NCI-H1417 treated with DMSO at 0.1 percent for 48 hours (cell line): ENCODE results near the gene ARID2.

ENCODE experiments used
- DNase-seq: peaks from one replicate; lab custom pipeline; 2025; lab: John Stamatoyannopoulos, UW

Gene ARID2

DNA sequence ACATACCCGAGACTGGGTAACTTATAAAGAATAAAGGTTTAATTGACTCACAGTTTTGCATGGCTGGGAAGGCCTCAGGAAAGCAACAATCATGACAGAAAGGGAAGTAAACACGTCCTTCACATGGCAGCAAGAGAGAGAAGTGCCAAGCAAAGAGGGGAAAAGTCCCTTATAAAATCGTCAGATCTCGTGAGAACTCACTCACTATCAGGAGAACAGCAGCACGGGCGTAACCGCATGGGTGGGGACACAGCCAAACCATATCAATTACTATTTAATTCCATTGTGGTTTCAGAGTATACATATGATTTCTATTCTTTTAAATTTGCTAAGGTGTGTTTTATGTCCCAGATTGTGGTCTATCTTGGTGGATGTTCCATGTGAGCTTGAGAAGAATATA lies 142.9 kb downstream of the ARID2 start:
- no peak for DNase-seq

DNA sequence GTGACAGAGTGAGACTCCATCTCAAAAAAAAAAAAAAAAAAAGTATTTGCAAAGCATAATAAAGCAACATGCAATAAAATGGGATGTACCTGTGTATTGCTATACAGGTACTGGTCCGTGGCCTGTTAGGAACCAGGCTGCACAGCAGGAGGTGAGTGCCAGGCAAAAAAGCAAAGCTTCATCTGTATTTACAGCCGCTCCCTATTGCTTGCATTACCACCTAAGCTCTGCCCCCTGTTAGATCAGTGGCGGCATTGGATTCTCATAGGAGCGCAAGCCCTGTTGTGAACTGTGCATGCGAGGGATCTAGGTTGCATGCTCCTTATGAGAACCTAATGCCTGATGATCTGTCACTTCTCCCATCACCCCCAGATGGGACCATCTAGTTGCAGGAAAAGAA lies 147.6 kb downstream of the ARID2 start:
- no peak for DNase-seq

DNA sequence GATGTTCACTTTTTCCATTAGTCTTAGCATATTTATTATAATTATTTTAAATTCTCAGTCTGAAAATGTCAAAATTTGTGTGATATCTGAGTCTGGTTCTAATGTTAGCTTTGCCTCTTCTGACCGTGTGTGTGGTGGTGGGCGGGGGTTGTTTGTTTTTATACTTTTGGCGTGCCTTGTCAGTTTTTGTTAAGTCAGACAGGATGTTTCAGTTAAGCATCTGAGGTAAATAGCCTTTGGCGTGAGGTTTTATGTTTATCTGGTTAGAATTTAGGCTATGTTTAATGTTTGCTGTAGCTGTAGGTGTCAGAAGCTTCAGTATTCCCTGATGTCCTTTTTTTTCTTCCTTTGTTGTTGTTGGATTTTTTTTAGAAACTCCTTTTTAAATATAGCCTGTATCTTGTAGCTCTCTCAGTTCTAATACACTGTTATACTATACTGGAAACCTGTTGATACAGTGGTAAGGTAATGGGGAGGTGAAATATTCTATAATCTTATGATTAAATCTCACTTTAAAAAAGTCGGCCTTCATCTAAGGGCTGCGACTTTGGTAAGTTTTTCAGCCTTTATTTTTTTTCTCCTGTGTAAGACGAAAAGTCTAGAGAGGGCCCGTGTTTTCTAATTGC lies 149.2 kb downstream of the ARID2 start:
- no peak for DNase-seq

DNA sequence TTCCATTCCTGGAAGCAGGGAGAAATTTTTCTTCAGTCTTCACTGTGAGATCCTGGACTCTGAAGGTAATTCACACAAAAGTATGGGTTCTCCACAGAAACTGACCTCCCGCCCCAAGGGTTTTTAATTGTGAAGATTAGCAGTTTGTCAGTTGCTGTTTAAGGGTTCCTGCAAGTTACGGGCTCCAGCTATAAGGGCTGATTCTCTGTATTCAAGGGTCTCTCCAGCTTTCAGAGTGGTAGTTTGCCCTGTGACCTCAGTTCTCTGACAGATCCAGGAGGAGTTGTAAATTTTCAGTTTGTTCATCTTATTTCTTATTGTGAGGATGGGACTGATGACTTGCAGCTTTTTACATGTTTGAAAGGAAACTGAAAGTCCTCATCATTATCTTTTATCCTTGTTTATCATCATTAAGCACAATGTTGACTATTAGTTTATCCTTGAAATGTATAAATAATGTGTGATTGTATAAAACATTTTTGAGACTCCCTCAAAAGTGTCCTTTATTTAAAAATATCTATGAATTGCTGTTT lies 149.9 kb downstream of the ARID2 start:
- no peak for DNase-seq

DNA sequence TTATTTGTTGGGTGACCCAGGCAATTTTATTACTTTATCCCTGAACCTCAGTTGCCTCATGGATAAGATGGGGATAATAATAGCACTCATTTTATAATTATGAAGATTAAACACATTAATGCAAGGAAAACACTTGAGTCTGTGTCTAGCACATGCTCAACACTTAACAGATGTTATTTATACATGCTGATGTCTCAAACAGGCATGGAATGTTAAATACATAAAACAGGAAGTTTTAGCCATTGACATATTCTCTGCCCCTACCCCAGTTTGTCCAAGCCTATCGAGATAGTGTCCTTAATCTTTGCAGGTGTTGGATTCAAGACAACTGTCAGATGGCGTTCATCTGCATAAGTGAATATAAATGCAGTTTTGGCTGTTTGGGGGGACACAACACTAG lies 151.0 kb downstream of the ARID2 start:
- no peak for DNase-seq

DNA sequence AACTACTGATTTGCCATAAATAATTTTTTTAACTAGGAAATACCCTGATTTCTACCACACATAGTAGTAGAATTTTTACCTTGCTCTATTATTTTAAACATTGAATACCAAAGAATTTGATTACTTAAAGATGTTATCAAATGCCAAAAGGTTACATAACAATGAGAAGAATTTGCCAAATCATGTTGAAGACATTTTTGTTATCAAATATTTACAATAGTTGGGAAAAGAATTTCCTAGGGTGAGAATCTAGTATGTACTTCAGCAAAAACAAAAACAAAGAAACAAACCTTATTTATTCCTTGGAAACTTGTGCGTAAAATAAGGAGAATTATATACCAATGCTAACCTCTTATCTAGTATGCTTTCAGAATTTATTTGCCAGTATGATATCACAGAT lies 153.7 kb downstream of the ARID2 start:
- DNase-seq = no peak

DNA sequence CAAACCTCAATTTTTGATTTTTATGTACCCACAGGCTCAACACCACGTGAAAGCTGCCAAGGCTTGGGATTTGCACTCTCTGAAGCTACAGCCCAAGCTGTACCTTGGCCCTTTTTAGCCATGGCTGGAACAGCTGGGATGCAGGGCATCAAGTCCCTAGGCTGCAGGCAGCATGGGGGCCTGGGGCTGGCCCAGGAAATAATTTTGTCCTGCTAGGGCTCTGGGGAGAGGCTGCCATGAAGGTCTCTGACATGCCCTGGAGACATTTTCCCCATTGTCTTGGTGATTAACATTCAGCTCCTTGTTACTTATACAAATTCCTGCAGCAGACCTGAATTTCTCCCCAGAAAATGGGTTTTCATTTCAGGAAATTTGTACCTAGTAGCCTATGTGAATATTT lies 157.2 kb downstream of the ARID2 start:
- no peak for DNase-seq

DNA sequence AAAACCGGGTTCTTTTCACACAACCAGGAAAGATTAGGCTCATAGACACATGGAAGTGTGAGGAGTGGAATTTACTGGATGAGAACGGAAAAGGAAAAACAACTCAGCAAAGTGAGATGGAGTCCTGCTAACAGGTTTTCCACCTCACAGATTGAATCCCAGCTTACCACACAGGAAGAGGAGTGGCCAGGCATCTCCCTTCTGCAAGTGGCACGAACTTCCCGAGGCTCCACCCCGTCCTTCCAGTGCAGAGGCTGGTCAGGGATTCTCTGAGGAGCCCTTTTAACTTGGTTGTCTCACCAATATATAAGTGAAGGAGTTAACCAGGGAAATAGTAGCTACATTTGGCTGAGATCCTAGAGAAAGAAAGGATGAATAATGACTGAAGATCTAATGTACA lies 158.0 kb downstream of the ARID2 start:
- no peak for DNase-seq

DNA sequence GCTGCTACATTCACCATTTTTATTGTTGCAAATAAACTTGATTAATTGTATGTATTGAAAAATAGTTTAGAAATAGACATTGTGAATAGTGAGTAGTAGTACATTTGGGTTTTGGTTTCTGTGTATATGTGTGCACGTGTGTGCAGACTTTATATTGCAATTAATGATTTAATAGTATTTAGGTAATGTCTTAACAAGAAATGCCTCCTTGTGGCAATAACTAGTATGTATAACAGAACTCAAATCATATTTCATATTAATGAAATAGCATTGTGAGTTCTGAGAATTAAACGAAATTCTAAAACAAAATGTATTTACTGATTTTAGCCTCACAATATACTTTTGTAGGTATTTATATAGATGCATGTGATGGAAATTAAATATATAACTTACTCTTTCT lies 160.8 kb downstream of the ARID2 start:
- DNase-seq = no peak

DNA sequence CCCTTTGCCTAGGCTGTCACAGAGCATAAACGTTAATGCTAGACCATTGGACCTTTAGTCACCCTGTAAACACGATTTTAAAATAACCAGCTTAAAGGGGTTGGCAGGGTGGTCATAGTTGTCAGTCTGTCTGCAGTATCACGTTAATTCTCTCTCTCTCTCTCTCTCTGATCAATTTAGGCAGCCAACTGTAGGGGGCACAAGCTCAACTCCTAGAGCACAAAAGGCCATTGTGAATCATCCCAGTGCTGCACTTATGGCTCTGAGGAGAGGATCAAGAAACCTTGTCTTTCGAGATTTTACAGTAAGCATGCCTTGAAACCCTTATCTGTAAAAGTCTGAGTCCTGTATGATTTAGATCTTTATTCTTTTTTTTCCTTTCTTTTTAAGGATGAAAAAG lies 163.7 kb downstream of the ARID2 start:
- no peak for DNase-seq

DNA sequence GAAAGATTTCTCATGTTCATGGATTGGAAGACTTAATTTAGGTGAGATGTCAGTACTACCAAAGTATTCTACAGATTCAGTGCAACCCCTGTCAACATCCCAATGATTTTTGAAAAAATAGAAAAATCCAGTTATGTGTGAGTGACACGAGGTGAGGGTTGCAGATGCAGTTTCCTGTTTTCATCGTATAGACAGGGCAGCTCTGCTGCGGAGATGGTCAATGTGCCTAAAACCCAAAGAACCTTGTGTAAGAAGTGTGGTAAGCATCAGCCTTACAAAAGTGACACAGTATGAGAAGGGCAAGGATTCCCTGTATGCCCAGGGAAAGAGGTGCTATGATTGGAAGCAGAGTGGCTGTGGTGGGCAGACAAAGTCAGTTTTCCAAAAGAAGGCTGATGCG lies 166.5 kb downstream of the ARID2 start:
- no peak for DNase-seq

DNA sequence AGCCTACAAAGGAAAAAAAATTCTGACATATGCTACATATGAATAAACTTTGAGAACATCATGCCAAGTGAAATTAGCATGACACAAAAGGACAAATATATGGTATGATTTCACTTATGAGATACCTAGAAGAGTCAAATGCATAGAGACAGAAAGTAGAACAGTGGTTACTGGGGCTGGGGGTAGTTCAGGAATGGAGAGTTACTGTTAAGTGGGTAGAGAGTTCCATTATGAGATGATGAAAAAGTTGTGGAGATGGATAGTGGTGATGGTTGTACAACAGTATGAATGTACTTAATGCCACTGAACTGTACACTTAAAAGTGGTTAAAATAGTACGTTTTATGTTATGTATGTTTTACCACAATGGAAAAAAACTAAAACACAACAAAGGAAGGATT lies 168.6 kb downstream of the ARID2 start:
- no peak for DNase-seq

DNA sequence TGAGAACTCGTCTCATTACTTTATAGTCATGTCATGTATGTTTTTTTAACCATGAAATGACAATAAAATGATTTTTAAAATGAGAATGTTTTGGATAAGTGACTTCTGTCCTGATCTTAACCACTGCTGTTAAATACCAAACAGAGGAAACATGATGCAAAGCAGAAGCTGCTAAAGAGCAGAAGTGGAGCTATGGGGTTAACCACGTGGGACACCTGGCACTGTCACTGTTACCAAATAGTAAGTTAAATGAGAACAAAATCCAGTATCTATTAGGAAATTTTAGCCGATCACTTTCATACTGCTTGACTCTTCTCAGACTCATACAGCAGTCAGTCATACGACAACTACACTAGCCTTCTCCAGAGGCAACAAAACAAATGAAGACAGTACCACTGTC lies 178.4 kb downstream of the ARID2 start:
- no peak for DNase-seq

DNA sequence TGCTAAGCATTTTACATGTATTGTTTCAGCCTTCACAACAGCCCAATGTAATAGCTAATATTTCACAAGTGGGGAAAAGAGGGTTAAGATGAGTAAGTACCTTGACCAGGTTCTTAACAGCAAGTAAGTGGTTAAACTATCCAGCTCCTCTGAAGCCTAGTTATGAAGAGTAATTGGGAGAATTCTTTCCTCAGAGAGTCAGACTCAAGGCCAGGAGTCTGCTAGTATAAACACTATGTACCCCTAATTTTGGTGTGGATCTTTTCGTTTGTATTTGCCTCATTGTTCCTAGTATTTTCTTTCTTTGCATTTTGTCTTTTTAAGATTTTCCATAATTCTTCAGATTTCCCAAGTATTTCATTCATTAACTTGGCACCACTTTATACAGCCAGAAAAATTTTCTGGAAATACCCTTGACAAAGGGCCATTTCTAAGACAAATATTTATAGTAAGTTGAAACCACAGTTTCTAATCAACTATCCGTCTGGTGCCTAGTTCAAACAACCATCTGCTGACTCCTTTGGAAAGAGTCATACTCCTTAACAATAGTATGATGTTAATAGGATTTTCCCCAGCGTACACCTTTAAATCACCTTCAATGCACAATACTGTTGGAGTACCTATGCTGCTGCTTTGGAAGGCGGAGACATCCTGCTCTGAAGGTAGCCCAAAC lies 179.7 kb downstream of the ARID2 start:
- DNase-seq = no peak

DNA sequence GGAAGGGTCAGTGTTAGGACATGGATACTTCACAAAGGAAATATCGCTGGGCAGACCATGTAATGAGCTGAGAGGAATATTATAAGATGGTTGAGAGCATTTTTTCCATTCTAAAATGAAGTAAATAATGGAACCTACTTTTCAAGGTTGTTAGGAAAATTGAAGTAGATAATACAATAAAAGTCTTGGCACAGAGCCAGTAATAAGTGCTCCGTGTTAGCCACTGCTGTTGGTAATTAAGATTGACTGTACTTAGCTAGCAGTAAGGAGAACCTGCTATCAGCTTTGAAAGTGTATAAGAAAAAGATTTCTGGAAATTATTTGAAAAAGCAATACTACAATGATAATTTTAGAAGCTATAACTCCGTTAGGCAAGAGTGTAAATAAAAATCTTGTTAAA lies 183.3 kb downstream of the ARID2 start:
- DNase-seq = peak; percentile 59

DNA sequence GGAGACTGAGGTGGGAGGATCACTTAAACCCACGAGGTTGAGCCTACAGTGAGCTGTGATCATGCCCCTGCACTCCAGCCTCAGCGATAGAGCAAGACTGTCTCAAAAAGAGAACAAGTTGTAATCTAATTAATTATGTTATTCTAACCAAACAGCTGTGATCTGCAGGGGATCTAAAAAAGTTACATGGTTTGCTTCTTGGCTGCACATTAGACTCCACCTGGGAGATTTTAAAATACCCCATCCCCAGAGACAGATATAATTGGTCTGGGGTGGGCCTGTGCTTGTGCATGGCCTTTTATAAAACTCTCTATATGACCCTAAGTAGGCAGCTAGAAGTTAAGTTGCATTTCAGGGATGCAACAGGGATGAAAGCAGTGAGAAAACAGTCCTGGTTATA lies 184.1 kb downstream of the ARID2 start:
- DNase-seq = no peak

DNA sequence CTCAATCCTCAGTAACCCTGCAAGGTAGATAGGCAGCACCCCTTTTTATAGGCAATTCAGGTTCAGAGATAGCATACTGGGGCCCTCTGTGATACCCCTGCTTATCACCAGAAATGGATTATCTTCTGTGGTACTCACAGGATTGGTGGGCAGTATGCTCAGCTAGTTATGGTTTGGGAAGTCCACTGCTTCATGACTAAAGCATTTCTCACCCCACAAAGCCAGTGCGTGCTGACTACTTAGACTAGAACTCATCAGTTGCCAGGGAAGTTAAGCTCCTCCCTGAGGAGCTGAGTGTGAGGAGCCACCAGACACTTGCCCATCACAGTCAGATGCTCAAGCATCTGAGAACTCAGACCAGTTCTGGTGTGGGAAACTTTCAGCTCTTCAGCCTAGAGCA lies 184.6 kb downstream of the ARID2 start:
- DNase-seq = no peak

DNA sequence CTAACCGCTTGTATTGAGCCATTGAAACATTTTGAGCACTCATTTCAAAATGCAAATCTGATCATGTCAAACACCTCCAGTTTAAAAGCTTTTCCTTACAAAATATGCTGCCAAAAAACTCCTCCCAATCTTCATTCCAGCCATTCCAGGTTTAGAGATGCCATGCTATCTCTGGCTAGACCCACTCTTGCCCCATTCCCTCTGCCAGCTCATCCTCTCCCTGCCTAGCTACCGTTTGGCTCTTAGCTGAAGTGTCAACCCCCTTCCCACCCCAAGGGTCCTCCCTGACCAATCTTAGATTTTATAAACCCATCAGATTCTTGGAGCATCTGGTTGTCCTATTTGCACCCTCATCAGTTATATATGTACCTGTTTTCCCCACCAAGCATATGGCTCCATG lies 185.9 kb downstream of the ARID2 start:
- DNase-seq = no peak

DNA sequence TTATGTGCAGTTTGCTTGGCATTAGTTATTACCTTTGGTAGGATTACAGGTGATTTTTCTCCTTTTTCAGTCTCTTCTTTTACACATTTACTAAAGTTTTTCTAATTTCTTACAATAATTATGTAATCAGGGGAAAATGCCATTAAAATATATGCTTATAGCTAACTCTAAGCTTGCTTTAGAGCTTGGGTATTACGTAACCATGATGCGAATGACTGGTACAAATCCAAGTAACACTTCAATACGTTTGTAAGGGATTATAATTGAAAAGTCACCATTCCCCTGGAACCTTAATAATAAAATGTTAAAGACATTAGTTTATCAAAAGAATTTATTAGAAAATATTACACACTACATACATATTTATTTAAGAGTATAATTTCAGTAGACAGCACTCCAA lies 189.3 kb downstream of the ARID2 start:
- no peak for DNase-seq

DNA sequence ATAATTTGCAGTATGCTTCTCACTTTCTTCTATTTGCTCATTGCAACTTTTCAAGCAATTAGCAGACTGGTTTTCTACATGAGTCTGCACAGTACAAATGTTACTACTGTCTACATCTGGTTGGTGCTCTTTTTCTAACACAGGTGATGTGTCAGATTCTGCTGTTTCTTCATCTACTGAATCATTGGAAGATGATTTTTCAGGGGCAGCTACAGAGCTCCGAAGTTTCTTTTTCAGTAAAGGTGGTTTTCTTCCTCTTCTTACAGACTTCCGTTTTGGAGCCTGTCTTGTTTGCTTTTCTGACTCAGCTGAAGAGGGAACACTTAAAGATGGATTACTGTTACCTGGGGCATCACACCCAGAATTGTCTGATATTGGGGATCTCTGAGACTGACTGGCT lies 198.8 kb downstream of the ARID2 start:
- no peak for DNase-seq

DNA sequence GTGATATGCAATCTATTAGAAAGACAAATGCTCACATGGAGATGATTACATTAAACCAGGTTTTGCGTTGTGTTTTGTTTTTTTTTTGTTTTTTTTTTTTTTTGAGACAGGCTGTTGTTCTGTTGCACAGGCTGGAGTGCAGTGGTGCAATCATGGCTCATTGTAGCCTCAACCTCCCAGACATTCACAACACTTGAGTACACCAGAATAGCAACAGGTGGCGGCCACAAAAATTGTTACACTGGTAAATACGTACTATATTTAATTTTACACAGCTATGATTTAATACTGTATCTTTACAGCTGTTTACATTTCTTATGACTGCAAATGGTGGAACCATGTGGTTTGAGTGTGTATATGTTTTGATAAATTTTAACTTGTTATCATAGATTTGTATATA lies 200.9 kb downstream of the ARID2 start:
- no peak for DNase-seq

DNA sequence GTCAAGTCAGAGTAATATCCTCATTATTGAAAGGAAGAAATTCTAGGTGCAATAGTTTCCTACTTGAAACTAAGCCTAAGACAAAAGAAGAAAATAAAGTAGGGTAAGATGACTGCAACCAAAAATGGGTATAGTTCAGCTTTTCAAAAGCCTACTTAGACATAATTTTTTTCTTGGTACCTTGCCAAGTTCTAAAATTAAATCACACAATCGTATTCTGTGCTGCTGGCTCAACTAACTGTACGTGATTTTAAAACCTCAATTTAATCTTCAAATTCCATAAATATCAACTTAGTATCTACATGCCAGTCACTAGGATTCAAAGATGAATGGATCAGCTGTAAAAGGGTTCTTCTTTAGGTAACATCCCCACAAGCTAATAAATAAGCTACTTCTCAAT lies 204.0 kb downstream of the ARID2 start:
- no peak for DNase-seq

DNA sequence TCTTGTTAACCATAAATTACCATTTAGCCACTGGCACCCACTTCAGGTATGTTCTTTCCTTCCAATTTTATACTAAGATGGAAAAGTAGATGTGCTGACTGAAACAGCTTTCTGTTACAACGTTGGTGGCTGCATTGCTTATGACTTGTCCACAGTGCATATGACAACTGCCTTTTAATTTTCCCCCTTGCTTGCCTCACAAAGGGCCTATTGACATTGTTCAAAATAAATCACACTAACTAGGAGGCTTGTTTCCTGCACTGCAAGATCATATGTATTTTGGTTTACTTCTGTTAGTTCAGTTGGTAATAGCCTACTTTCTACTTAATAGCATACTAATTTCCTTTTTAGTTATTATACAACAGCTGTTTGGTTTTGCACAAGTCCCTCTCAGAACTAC lies 205.4 kb downstream of the ARID2 start:
- peak; percentile 72 for DNase-seq

DNA sequence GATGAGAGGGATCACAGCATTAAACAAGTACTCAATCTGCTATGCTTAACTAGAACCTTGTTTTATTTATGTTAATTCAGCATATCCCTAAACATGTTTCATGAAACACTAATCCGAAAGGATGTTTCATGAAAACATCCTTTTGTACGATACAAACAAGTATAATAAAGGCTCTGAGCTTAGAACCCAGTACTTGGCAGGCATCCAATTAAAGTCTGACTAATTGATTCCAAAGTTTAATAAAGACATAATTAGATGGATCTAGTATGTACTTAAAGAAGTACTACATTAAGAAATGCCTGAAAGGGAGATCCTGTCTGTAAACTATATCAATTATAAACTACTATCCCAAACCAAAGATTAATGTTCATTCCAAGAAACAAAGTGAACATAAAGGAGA lies 209.1 kb downstream of the ARID2 start:
- DNase-seq = no peak
